RPMI8226 (cell line): Measurements from ENCODE around the gene POU3F1.

ENCODE experiments used
- DNase-seq: peaks from one replicate; pipeline ENCODE4 v3.0.0-alpha.2; 2015

Gene POU3F1

GRCh38 chr1:38046333-38046883 is at the start of gene POU3F1:
TSS of gene POU3F1 (minus strand) at chr1:38046793. CDS start at chr1:38046743, 50 bp downstream.
- peak; percentile 85 for DNase-seq

- no peak for DNase-seq
Measured at GRCh38 chr1:38095454-38095931, 48.9 kb upstream of the POU3F1 start.

GRCh38 chr1:38094711-38095290 is 48.2 kb upstream of the POU3F1 start:
- DNase-seq, result no peak

GRCh38 chr1:38093569-38094520 is 47.3 kb upstream of the POU3F1 start:
- DNase-seq, result no peak

GRCh38 chr1:38092256-38092655 is 45.7 kb upstream of the POU3F1 start:
- DNase-seq, result no peak

GRCh38 chr1:38090796-38091195 is 44.2 kb upstream of the POU3F1 start:
- no peak for DNase-seq

GRCh38 chr1:38089712-38090360 is 43.2 kb upstream of the POU3F1 start:
- no peak for DNase-seq

GRCh38 chr1:38088791-38089190 is 42.2 kb upstream of the POU3F1 start:
- no peak for DNase-seq

GRCh38 chr1:38088366-38088765 is 41.8 kb upstream of the POU3F1 start:
- peak; percentile 39 for DNase-seq

GRCh38 chr1:38087676-38088075 is 41.1 kb upstream of the POU3F1 start:
- DNase-seq, result no peak

GRCh38 chr1:38085666-38086330 is 39.2 kb upstream of the POU3F1 start:
- no peak for DNase-seq

GRCh38 chr1:38084700-38085099 is 38.1 kb upstream of the POU3F1 start:
- no peak for DNase-seq

GRCh38 chr1:38084113-38084512 is 37.5 kb upstream of the POU3F1 start:
- no peak for DNase-seq

GRCh38 chr1:38083541-38083940 is 36.9 kb upstream of the POU3F1 start:
- no peak for DNase-seq

GRCh38 chr1:38082769-38083263 is 36.2 kb upstream of the POU3F1 start:
- no peak for DNase-seq

- no peak for DNase-seq
Measured at GRCh38 chr1:38079019-38079418, 32.4 kb upstream of the POU3F1 start.

GRCh38 chr1:38077523-38078147 is 31.0 kb upstream of the POU3F1 start:
- no peak for DNase-seq

- no peak for DNase-seq
Measured at GRCh38 chr1:38076455-38076854, 29.9 kb upstream of the POU3F1 start.

GRCh38 chr1:38076038-38076437 is 29.4 kb upstream of the POU3F1 start:
- peak; percentile 48 for DNase-seq

- DNase-seq, result no peak
Measured at GRCh38 chr1:38075191-38075590, 28.6 kb upstream of the POU3F1 start.

GRCh38 chr1:38074302-38074677 is 27.7 kb upstream of the POU3F1 start:
- no peak for DNase-seq
